OCI-LY7 (cell line): ENCODE results near the gene PPP2R5C.

Experiments used
- EZH2phosphoT487 ChIP-seq: fragments of 200-600 bp; sonication (generic); IDR thresholded peaks from 2 replicates; pipeline ENCODE4 v1.6.1; 2018; ENCODE audit warnings: low read depth, borderline replicate concordance, mild to moderate bottlenecking, mixed run types, antibody characterized with exemption, low read length, moderate library complexity, mixed read lengths
- TF ChIP-seq, protein P1 (sequence below): fragments of 200-600 bp; sonication (generic); conservative IDR thresholded peaks from 2 replicates; pipeline ENCODE4 v1.5.1; 2014; ENCODE audit warnings: mild to moderate bottlenecking, antibody characterized with exemption, low read length, moderate library complexity, mixed read lengths

DNA sequence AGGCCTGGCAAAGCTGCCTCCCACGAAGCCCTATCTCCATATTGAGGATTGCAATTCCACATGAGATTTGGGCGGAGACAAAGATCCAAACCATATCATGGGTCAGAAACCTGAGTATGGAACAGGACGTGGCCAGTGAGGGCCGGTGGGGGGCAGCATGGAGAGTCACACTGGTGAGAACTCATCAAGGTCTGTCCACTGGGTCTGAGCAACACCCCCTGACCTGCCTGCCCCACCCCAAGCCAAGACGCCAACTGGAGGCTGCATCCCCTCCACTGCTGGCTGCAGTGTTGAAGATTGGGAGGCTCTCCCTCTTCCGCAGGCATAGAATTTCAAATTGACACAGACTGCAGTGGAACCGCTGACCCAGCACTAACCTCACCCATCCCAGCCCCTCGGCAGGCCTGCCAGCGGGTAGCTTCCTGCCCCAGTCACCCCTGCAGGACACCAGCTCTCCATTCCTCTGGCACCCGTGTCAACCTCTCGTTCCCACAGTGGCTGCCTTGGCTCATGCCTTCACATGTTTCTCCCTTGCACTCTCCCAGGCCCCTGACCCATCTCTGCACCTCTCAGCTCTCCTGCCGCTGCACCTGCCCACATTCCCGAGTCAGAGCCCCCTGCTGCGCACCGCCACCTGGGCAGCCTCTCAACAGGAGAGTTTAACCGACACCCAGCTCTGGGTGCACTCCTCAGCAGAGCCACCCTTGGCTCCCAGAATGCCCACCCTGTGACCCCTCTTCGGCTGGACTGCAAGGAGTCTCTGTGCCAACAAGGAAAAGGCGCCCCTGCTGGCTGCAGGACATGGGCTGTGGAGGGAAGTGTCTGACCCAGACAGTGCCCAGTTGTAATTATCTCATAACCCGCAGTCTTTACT lies 45.2 kb upstream of the PPP2R5C start:
- TF ChIP-seq, protein P1, sequence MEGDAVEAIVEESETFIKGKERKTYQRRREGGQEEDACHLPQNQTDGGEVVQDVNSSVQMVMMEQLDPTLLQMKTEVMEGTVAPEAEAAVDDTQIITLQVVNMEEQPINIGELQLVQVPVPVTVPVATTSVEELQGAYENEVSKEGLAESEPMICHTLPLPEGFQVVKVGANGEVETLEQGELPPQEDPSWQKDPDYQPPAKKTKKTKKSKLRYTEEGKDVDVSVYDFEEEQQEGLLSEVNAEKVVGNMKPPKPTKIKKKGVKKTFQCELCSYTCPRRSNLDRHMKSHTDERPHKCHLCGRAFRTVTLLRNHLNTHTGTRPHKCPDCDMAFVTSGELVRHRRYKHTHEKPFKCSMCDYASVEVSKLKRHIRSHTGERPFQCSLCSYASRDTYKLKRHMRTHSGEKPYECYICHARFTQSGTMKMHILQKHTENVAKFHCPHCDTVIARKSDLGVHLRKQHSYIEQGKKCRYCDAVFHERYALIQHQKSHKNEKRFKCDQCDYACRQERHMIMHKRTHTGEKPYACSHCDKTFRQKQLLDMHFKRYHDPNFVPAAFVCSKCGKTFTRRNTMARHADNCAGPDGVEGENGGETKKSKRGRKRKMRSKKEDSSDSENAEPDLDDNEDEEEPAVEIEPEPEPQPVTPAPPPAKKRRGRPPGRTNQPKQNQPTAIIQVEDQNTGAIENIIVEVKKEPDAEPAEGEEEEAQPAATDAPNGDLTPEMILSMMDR, result no peak
- no peak for TF ChIP-seq EZH2phosphoT487
